Neural cell (in vitro differentiated cells): ENCODE measurements around the gene HNRNPA2B1.

ENCODE experiments used
- CTCF ChIP-seq: fragments of 450-650 bp; IDR thresholded peaks from 2 replicates; pipeline ENCODE4 v1.5.1; 2014; ENCODE audit warnings: antibody characterized with exemption, mild to moderate bottlenecking, moderate library complexity; ENCODE audit not compliant: poor library complexity, severe bottlenecking
- EP300 ChIP-seq: fragments of 450-650 bp; conservative IDR thresholded peaks from 2 replicates; pipeline ENCODE4 v1.6.1; 2014; ENCODE audit warnings: antibody characterized with exemption, mild to moderate bottlenecking, moderate library complexity; ENCODE audit not compliant: poor library complexity, severe bottlenecking
- EZH2 ChIP-seq: fragments of 200-600, 300-800 bp; shearing (Covaris generic), sonication (generic); IDR thresholded peaks from 2 replicates; pipeline ENCODE4 v1.6.1; 2014; ENCODE audit warnings: antibody characterized with exemption, low read length, borderline replicate concordance, mild to moderate bottlenecking; ENCODE audit not compliant: insufficient read depth, poor library complexity, severe bottlenecking
- MXI1 ChIP-seq: fragments of 450-650 bp; conservative IDR thresholded peaks from 2 replicates; pipeline ENCODE4 v1.6.1; 2014; ENCODE audit warnings: antibody characterized with exemption, mild to moderate bottlenecking; ENCODE audit not compliant: poor library complexity, severe bottlenecking
- POLR2AphosphoS5 ChIP-seq: IDR thresholded peaks from 2 replicates; pipeline ENCODE4 v1.6.1; 2012
- SMC3 ChIP-seq: fragments of 450-650 bp; conservative IDR thresholded peaks from 2 replicates; pipeline ENCODE4 v1.6.1; 2014; ENCODE audit warnings: antibody characterized with exemption, mild to moderate bottlenecking, moderate library complexity; ENCODE audit not compliant: poor library complexity
- TAF1 ChIP-seq: IDR thresholded peaks from 2 replicates; pipeline ENCODE4 v1.6.1; 2012; ENCODE audit warnings: low read depth
- TF ChIP-seq, protein P1 (sequence below): IDR thresholded peaks from 2 replicates; pipeline ENCODE4 v1.6.1; 2012; ENCODE audit warnings: borderline replicate concordance

- peak; percentile 24 for TF ChIP-seq POLR2AphosphoS5
- TF ChIP-seq SMC3: no peak
- TF ChIP-seq EZH2: no peak
- no peak for TF ChIP-seq EP300
- TF ChIP-seq CTCF: no peak
- no peak for TF ChIP-seq TAF1
- no peak for TF ChIP-seq MXI1
- TF ChIP-seq, protein P1, sequence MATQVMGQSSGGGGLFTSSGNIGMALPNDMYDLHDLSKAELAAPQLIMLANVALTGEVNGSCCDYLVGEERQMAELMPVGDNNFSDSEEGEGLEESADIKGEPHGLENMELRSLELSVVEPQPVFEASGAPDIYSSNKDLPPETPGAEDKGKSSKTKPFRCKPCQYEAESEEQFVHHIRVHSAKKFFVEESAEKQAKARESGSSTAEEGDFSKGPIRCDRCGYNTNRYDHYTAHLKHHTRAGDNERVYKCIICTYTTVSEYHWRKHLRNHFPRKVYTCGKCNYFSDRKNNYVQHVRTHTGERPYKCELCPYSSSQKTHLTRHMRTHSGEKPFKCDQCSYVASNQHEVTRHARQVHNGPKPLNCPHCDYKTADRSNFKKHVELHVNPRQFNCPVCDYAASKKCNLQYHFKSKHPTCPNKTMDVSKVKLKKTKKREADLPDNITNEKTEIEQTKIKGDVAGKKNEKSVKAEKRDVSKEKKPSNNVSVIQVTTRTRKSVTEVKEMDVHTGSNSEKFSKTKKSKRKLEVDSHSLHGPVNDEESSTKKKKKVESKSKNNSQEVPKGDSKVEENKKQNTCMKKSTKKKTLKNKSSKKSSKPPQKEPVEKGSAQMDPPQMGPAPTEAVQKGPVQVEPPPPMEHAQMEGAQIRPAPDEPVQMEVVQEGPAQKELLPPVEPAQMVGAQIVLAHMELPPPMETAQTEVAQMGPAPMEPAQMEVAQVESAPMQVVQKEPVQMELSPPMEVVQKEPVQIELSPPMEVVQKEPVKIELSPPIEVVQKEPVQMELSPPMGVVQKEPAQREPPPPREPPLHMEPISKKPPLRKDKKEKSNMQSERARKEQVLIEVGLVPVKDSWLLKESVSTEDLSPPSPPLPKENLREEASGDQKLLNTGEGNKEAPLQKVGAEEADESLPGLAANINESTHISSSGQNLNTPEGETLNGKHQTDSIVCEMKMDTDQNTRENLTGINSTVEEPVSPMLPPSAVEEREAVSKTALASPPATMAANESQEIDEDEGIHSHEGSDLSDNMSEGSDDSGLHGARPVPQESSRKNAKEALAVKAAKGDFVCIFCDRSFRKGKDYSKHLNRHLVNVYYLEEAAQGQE: no peak
These were observed 21.1 kb downstream of the HNRNPA2B1 start for GRCh38 chr7:26179422-26179821.
